AG10803 (cell line): ENCODE measurements around the gene DGKA.
"Not testable (repeated sequence)": the region's sequence is repeated elsewhere in the genome, so short reads cannot be mapped to it uniquely, and the experiment has no call there.

Experiments
- DNase-seq: peaks from one replicate; pipeline ENCODE4 v3.0.0; 2010; ENCODE audit warnings: low read depth
- H3K4me3 ChIP-seq: 2 replicates; pipeline ENCODE4 v1.5.1; 2011; ENCODE audit warnings: mild to moderate bottlenecking, low read length, control low read depth
- CTCF ChIP-seq: conservative IDR thresholded peaks from 2 replicates; pipeline ENCODE4 v1.5.1; 2011; ENCODE audit warnings: mild to moderate bottlenecking, low read length, control low read depth, inconsistent platforms

Gene DGKA

DNA sequence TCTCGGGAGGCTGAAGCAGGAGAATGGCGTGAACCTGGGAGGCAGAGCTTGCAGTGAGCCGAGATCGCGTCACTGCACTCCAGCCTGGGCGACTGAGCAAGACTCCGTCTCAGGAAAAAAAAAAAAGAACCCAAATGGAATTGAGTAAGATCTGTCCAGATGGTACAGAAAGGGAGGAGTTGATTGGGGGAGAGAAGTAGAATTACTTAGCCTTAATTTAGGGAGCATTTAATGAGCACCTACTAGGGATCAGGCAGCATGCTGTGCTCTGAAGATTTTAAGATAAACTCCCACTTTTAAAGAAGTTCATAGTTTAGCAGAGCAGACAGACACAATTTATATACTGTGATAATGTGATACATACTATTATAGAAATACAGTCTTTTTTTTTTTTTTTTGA is 47.4 kb downstream of the DGKA start:
- no peak overlapping the region for H3K4me3 ChIP-seq
- TF ChIP-seq CTCF: no peak
- no peak for DNase-seq

DNA sequence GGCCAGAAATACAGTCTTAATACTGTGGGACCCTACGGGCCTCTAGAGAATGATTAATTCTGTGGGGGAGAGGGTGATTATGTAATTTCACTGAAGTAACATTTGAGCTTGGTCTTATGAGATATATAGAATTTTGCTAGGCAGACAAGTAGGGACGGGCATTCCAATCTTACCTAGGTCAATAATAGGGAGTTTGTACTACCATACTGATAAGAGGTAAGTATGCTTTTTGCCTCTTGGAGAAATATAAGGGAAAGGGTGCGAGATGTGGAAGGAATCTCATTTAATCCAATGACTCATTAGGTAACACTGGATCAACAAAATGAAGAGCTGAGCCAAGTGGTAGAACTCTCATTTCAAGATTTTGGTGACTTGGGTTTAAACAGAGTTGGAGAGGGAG is 48.1 kb downstream of the DGKA start:
- no peak for TF ChIP-seq CTCF
- no peak for DNase-seq
- H3K4me3 ChIP-seq: no peak overlapping the region

DNA sequence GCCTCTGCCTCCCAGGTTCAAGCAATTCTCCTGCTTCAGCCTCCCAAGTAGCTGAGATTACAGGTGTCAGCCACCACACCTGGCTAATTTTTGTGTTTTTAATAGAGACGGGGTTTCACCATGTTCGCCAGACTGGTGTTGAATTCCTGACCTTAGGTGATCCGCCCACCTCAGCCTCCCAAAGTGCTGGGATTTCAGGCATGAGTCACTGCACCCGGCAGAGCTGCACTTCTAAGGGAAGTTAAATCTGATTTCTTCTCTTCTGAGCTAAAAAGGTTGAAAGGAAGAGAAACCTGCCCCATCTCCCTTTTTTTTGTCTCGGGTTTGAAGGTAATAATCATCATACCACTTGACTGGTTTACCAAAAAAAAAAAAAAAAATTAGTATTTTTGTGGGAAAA is 50.9 kb downstream of the DGKA start:
- H3K4me3 ChIP-seq, DNase-seq: not testable (repeated sequence)

DNA sequence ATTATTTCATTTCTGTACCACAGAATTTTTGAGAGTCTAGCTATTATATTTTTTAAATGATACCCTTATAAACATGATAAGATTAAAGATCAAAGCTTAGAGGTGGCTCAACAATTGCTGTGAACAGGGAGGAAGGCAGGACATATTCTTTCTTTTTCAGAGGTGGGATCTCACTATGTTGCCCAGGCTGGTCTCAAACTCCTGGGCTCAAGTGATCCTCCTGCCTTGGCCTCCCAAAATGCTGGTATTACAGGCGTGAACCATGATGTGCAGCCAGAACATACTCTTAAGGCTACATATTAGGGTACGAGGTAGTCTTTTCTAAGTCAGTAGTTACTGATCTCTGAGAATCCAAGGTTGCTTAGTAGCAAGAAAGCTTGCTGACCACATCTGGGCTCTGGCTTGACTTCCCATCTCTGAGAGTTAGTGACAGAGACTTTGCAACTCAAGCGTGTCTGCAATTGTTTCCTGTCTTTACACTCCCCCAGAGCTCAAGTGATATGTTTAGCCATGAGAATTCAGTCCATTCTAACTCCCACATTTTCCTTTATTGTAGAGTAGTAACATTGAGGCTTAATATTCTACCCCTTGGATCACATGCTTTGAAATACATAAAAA is 51.5 kb downstream of the DGKA start:
- no peak for TF ChIP-seq CTCF
- no peak overlapping the region for H3K4me3 ChIP-seq
- DNase-seq: no peak

- no peak for DNase-seq
- TF ChIP-seq CTCF: no peak
- H3K4me3 ChIP-seq: no peak overlapping the region
Observed at GRCh38 chr12:55983232-55983842, 52.4 kb downstream of the DGKA start.

DNA sequence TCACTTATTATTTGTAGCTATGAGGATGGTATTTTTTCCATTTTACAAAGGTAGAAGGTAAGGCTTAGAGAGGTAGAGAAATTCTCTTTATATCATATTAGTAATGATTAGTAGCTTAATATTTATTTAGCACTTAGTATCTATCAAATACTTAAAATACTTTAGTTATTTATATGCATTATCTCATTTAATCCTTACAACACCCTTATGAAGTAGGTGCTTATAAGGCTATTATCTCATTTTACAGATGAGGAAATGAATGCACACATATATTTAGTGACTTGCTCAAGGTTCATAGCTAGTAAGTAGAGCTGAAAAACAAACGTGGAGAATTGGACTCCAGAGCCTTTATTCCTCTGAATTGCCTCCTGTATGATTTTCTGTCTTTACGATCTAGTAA is 53.9 kb downstream of the DGKA start:
- no peak for DNase-seq
- TF ChIP-seq CTCF: no peak
- no peak overlapping the region for H3K4me3 ChIP-seq

- DNase-seq: no peak
- no peak overlapping the region for H3K4me3 ChIP-seq
- TF ChIP-seq CTCF: no peak
Observed at GRCh38 chr12:55985341-55985740, 54.4 kb downstream of the DGKA start.

- not testable (repeated sequence) for H3K4me3 ChIP-seq
Observed at GRCh38 chr12:55985976-55986375, 55.0 kb downstream of the DGKA start.

More at GRCh38 chr12:55985976-55986375, 55.0 kb downstream of the DGKA start:
- not testable (repeated sequence) for DNase-seq
